ENCODE results near the gene KCNQ1. TPM values are rescaled to one million over a fixed set of nuclear protein-coding genes. Genes with fewer than 3 reads are reported as not detected.
A peak's percentile ranks its signal among the peaks of the same experiment; 100 is the strongest.

Gene KCNQ1
- total and polyA plus RNA-seq, 2 donors (not counting 1 experiment from before 2014, with no cell fraction given) = 21.5 to 28.8 TPM

GRCh38 chr11:2788168-2789071, 343.6 kb downstream of the KCNQ1 start:
- H2AFZ ChIP-seq (ENCODE audit: insufficient read depth, low read depth, low read length, poor library complexity, severe bottlenecking) = no peak overlapping the region
- H3K4me1 Mint-ChIP-seq = peaks cover 7% of the 10 kb centered on the region
- no peaks in the 10 kb centered on the region for H4K20me1 ChIP-seq (ENCODE audit: control insufficient read depth, insufficient read depth, low read length, poor library complexity, severe bottlenecking)
- ChIA-PET POLR2A (no interaction called here), CTCF (no interaction called here)
- intact Hi-C loops (cut with micrococcal nuclease) = no loop called here
- ATAC-seq (ENCODE audit: low read depth) (no peak), DNase-seq (no peak)
- H3K4me3 ChIP-seq (ENCODE audit: control extremely low read depth in 1 of 5, extremely low read depth in 1 of 5, insufficient read depth in 1 of 5, low read depth in 2 of 5, low read length in 4 of 5) = no peak overlapping the region
- H3K9me3 Mint-ChIP-seq (ENCODE audit: insufficient read depth) = no peaks in the 10 kb centered on the region
- peaks cover 0 to 3% of the 10 kb centered on the region in 2 experiments for H3K36me3 ChIP-seq (replicated peaks in 1 of 2; ENCODE audit: control extremely low read depth in 1 of 2, control insufficient read depth in 1 of 2, extremely low read depth in 1 of 2, insufficient read depth in 2 of 2, low read length in 1 of 2)
- H3K4me1 ChIP-seq (ENCODE audit: control insufficient read depth in 2 of 2, insufficient read depth in 2 of 2, low read length in 2 of 2) = no peaks in the 10 kb centered on the region
- H3K27ac Mint-ChIP-seq = no peak overlapping the region
- peaks cover 0 to 10% (median 0%) of the 10 kb centered on the region in 3 donors for H3K9me3 ChIP-seq (ENCODE audit: control extremely low read depth in 1 of 3, control insufficient read depth in 2 of 3, insufficient read depth in 1 of 3, low read length in 2 of 3)
- no peaks in the 10 kb centered on the region for H3K79me2 ChIP-seq (ENCODE audit: control insufficient read depth, insufficient read depth, low read length)
- peaks cover 2% of the 10 kb centered on the region for H3K27me3 Mint-ChIP-seq
- no peak overlapping the region for H3K9ac ChIP-seq (ENCODE audit: low read length)
- H3K4me2 ChIP-seq (replicated peaks; ENCODE audit: low read depth, low read length, poor library complexity, severe bottlenecking) = no peak overlapping the region
- H3K27me3 ChIP-seq (replicated peaks in 1 of 4; ENCODE audit: control extremely low read depth in 1 of 4, control insufficient read depth in 3 of 4, insufficient read depth in 4 of 4, low read length in 3 of 4) = peaks cover 0 to 4% (median 0%) of the 10 kb centered on the region in 4 experiments
- no peak overlapping the region for H3K27ac ChIP-seq (ENCODE audit: low read length in 2 of 2)
- no peak for TF ChIP-seq CTCF (IDR thresholded peaks at IDR 0.05)
- TF ChIP-seq EZH2 (IDR thresholded peaks at IDR 0.05; ENCODE audit: borderline replicate concordance, insufficient read depth, low read depth, low read length, poor library complexity, severe bottlenecking) = no peak
- no peak overlapping the region for H3K4me3 Mint-ChIP-seq
- 63% methylated on average over 15 of the region's 22 CpGs for WGBS (ENCODE audit: insufficient coverage)

GRCh38 chr11:2789331-2789730, 344.5 kb downstream of the KCNQ1 start:
- H2AFZ ChIP-seq (ENCODE audit: insufficient read depth, low read depth, low read length, poor library complexity, severe bottlenecking) = no peak overlapping the region
- H3K4me3 Mint-ChIP-seq = peak overlapping the region; percentile 45
- peak overlapping the region; percentile 50 for H3K27ac Mint-ChIP-seq
- no peak overlapping the region for H3K9ac ChIP-seq (ENCODE audit: low read length)
- H3K36me3 ChIP-seq (replicated peaks in 1 of 2; ENCODE audit: control extremely low read depth in 1 of 2, control insufficient read depth in 1 of 2, extremely low read depth in 1 of 2, insufficient read depth in 2 of 2, low read length in 1 of 2) = peaks cover 0 to 3% of the 10 kb centered on the region in 2 experiments
- peaks cover 0 to 10% (median 0%) of the 10 kb centered on the region in 3 donors for H3K9me3 ChIP-seq (ENCODE audit: control extremely low read depth in 1 of 3, control insufficient read depth in 2 of 3, insufficient read depth in 1 of 3, low read length in 2 of 3)
- H3K27me3 ChIP-seq (replicated peaks in 1 of 4; ENCODE audit: control extremely low read depth in 1 of 4, control insufficient read depth in 3 of 4, insufficient read depth in 4 of 4, low read length in 3 of 4) = peaks cover 0 to 4% (median 0%) of the 10 kb centered on the region in 4 experiments
- peaks cover 2% of the 10 kb centered on the region for H3K27me3 Mint-ChIP-seq
- no peak overlapping the region for H3K4me2 ChIP-seq (replicated peaks; ENCODE audit: low read depth, low read length, poor library complexity, severe bottlenecking)
- CTCF ChIA-PET = no interaction called here
- ATAC-seq (ENCODE audit: low read depth) (no peak), DNase-seq (no peak)
- no peaks in the 10 kb centered on the region for H3K9me3 Mint-ChIP-seq (ENCODE audit: insufficient read depth)
- TF ChIP-seq CTCF (IDR thresholded peaks at IDR 0.05) (no peak), EZH2 (IDR thresholded peaks at IDR 0.05; ENCODE audit: borderline replicate concordance, insufficient read depth, low read depth, low read length, poor library complexity, severe bottlenecking) (no peak)
- peaks cover 4% of the 10 kb centered on the region for H3K4me1 Mint-ChIP-seq
- no peaks in the 10 kb centered on the region for H4K20me1 ChIP-seq (ENCODE audit: control insufficient read depth, insufficient read depth, low read length, poor library complexity, severe bottlenecking)
- POLR2A ChIA-PET = no interaction called here
- intact Hi-C loops (cut with micrococcal nuclease) = no loop called here
- no peaks in the 10 kb centered on the region for H3K4me1 ChIP-seq (ENCODE audit: control insufficient read depth in 2 of 2, insufficient read depth in 2 of 2, low read length in 2 of 2)
- no peak overlapping the region for H3K27ac ChIP-seq (ENCODE audit: low read length in 2 of 2)
- H3K79me2 ChIP-seq (ENCODE audit: control insufficient read depth, insufficient read depth, low read length) = no peaks in the 10 kb centered on the region
- over 99% methylated on average over 16 of the region's 18 CpGs for WGBS (ENCODE audit: insufficient coverage)
- H3K4me3 ChIP-seq (ENCODE audit: control extremely low read depth in 1 of 5, extremely low read depth in 1 of 5, insufficient read depth in 1 of 5, low read depth in 2 of 5, low read length in 4 of 5) = no peak overlapping the region

Measured in B cell (primary cell).